Measurements from ENCODE around the gene JRKL. TPM values are rescaled to one million over a fixed set of nuclear protein-coding genes. Genes with fewer than 3 reads are reported as not detected.
"Not testable (repeated sequence)": the region's sequence is repeated elsewhere in the genome, so short reads cannot be mapped to it uniquely, and the experiment has no call there.

JRKL gene
- total RNA-seq, 1 donor = 9.8 TPM

- no peak for DNase-seq (ENCODE audit: insufficient read length, low spot score, missing footprints)
- no peaks in the 10 kb centered on the region for H3K79me2 ChIP-seq (ENCODE audit: insufficient read depth, low read length)
- H2AFZ ChIP-seq (ENCODE audit: low read length) = no peak overlapping the region
- no peak for TF ChIP-seq CTCF (IDR thresholded peaks at IDR 0.05; ENCODE audit: extremely low read depth, low read depth, low read length)
- no peak overlapping the region for H3K4me2 ChIP-seq (ENCODE audit: insufficient read depth, low read length)
- H3K9me3 ChIP-seq (ENCODE audit: low read depth, low read length) = no peaks in the 10 kb centered on the region
- no peaks in the 10 kb centered on the region for H4K20me1 ChIP-seq (ENCODE audit: insufficient read depth, low read length)
- no peaks in the 10 kb centered on the region for H3K36me3 ChIP-seq (ENCODE audit: insufficient read depth, low read length)
- H3K27ac ChIP-seq (ENCODE audit: low read depth, low read length) = no peak overlapping the region
- no peak overlapping the region for H3K4me3 ChIP-seq (ENCODE audit: insufficient read depth, low read length)
- H3K4me1 ChIP-seq (ENCODE audit: insufficient read depth, low read length) = no peaks in the 10 kb centered on the region
- peaks cover 7% of the 10 kb centered on the region for H3K27me3 ChIP-seq (ENCODE audit: insufficient read depth, low read length)
These were observed 23.6 kb downstream of the JRKL start for GRCh38 chr11:96413408-96413807.

- H3K4me1 ChIP-seq (ENCODE audit: insufficient read depth, low read length) = peaks cover 4% of the 10 kb centered on the region
- no peaks in the 10 kb centered on the region for H4K20me1 ChIP-seq (ENCODE audit: insufficient read depth, low read length)
- H3K4me3 ChIP-seq (ENCODE audit: insufficient read depth, low read length) = no peak overlapping the region
These were observed 34.9 kb downstream of the JRKL start for GRCh38 chr11:96424693-96425092.

GRCh38 chr11:96430668-96431067, 40.9 kb downstream of the JRKL start:
- no peak overlapping the region for H3K4me2 ChIP-seq (ENCODE audit: insufficient read depth, low read length)
- peaks cover 4% of the 10 kb centered on the region for H3K4me1 ChIP-seq (ENCODE audit: insufficient read depth, low read length)
- H3K9me3 ChIP-seq (ENCODE audit: low read depth, low read length) = no peaks in the 10 kb centered on the region
- peaks cover 14% of the 10 kb centered on the region for H3K27me3 ChIP-seq (ENCODE audit: insufficient read depth, low read length)
- no peaks in the 10 kb centered on the region for H3K36me3 ChIP-seq (ENCODE audit: insufficient read depth, low read length)
- H3K4me3 ChIP-seq (ENCODE audit: insufficient read depth, low read length) = no peak overlapping the region
- H2AFZ ChIP-seq (ENCODE audit: low read length) = no peak overlapping the region
- no peak for DNase-seq (ENCODE audit: insufficient read length, low spot score, missing footprints)
- no peak for TF ChIP-seq CTCF (IDR thresholded peaks at IDR 0.05; ENCODE audit: extremely low read depth, low read depth, low read length)
- H3K79me2 ChIP-seq (ENCODE audit: insufficient read depth, low read length) = no peaks in the 10 kb centered on the region
- H3K27ac ChIP-seq (ENCODE audit: low read depth, low read length) = no peak overlapping the region
- no peaks in the 10 kb centered on the region for H4K20me1 ChIP-seq (ENCODE audit: insufficient read depth, low read length)

More at GRCh38 chr11:96424693-96425092, 34.9 kb downstream of the JRKL start:
- TF ChIP-seq CTCF (IDR thresholded peaks at IDR 0.05; ENCODE audit: extremely low read depth, low read depth, low read length) = no peak
- Histone ChIP-seq H3K9me3 (ENCODE audit: low read depth, low read length) (no peaks in the 10 kb centered on the region), H3K36me3 (ENCODE audit: insufficient read depth, low read length) (no peaks in the 10 kb centered on the region), H2AFZ (ENCODE audit: low read length) (no peak overlapping the region), H3K4me2 (ENCODE audit: insufficient read depth, low read length) (no peak overlapping the region), H3K79me2 (ENCODE audit: insufficient read depth, low read length) (no peaks in the 10 kb centered on the region), H3K27me3 (ENCODE audit: insufficient read depth, low read length) (peaks cover 19% of the 10 kb centered on the region), H3K27ac (ENCODE audit: low read depth, low read length) (no peak overlapping the region)
- no peak for DNase-seq (ENCODE audit: insufficient read length, low spot score, missing footprints)

GRCh38 chr11:96432654-96433053, 42.8 kb downstream of the JRKL start:
- H3K4me2 ChIP-seq (ENCODE audit: insufficient read depth, low read length); H2AFZ ChIP-seq (ENCODE audit: low read length); H3K79me2 ChIP-seq (ENCODE audit: insufficient read depth, low read length); H3K4me1 ChIP-seq (ENCODE audit: insufficient read depth, low read length); H3K4me3 ChIP-seq (ENCODE audit: insufficient read depth, low read length); H4K20me1 ChIP-seq (ENCODE audit: insufficient read depth, low read length); H3K27ac ChIP-seq (ENCODE audit: low read depth, low read length); H3K36me3 ChIP-seq (ENCODE audit: insufficient read depth, low read length); H3K9me3 ChIP-seq (ENCODE audit: low read depth, low read length); DNase-seq (ENCODE audit: insufficient read length, low spot score, missing footprints): not testable (repeated sequence)
- H3K27me3 ChIP-seq (ENCODE audit: insufficient read depth, low read length) = peaks cover 16% of the 10 kb centered on the region

Small RNAs within 50 kb of the gene (small RNA-seq; reads per million reads assigned to genes)
- gene MIR1260B = not detected

Other genes with a start within 250 kb of the JRKL start
- gene MAML2, start 46.8 kb upstream of the JRKL start, total RNA-seq = 17.4 and 19.2 TPM in 2 replicates
- 19.5 and 21.8 TPM in 2 replicates for gene CCDC82, start 101 bp upstream of the JRKL start, total RNA-seq

Measured in osteoblast (primary cell).